GM12878 (cell line): Measurements from ENCODE around the gene KBTBD13.

ENCODE experiments used
- CTCF ChIP-seq, 3 experiments: IDR thresholded peaks in 2 of 3; conservative IDR thresholded peaks in 1 of 3; 2 replicates each; pipeline ENCODE4 v1.5.1; 2011; ENCODE audit warnings: low read depth in 3 of 3, low read length in 3 of 3, mild to moderate bottlenecking in 3 of 3, control low read depth in 2 of 3, moderate library complexity in 2 of 3, inconsistent platforms in 1 of 3, mixed read lengths in 1 of 3; ENCODE audit not compliant: control insufficient read depth in 2 of 3, insufficient read depth in 1 of 3; ENCODE audit errors: extremely low read depth in 1 of 3
- E2F4 ChIP-seq: IDR thresholded peaks from 2 replicates; pipeline ENCODE4 v1.6.1; 2012; ENCODE audit warnings: low read depth, low read length, improper control_type of control experiment
- MLLT1 ChIP-seq: fragments of 450-650 bp; IDR thresholded peaks from 2 replicates; pipeline ENCODE4 v1.6.1; 2016; ENCODE audit warnings: mild to moderate bottlenecking
- PBX3 ChIP-seq: IDR thresholded peaks from 2 replicates; pipeline ENCODE4 v1.6.1; 2011; ENCODE audit warnings: mild to moderate bottlenecking, low read depth, low read length, moderate library complexity; ENCODE audit not compliant: insufficient replicate concordance
- RAD21 ChIP-seq: IDR thresholded peaks from 2 replicates; pipeline ENCODE4 v1.6.1; 2011; ENCODE audit warnings: mild to moderate bottlenecking, low read depth, low read length, moderate library complexity; ENCODE audit not compliant: insufficient read depth
- SIN3A ChIP-seq: IDR thresholded peaks from 2 replicates; pipeline ENCODE4 v1.6.1; 2012; ENCODE audit warnings: low read depth, low read length, improper control_type of control experiment
- STAT1 ChIP-seq: fragments of 450-650 bp; conservative IDR thresholded peaks from 2 replicates; pipeline ENCODE4 v1.6.1; 2014; ENCODE audit warnings: antibody characterized with exemption, mild to moderate bottlenecking
- TAF1 ChIP-seq: IDR thresholded peaks from 2 replicates; pipeline ENCODE4 v1.6.1; 2011; ENCODE audit warnings: mild to moderate bottlenecking, low read depth, low read length, borderline replicate concordance
- ZNF217 ChIP-seq: fragments of 450-650 bp; IDR thresholded peaks from 2 replicates; pipeline ENCODE4 v1.6.1; 2017; ENCODE audit warnings: antibody characterized with exemption, mild to moderate bottlenecking

GRCh38 chr15:65089206-65089824, 12.8 kb downstream of the KBTBD13 start:
- TF ChIP-seq ZNF217 (no peak), CTCF (IDR thresholded peaks at IDR 0.05 in 2 of 3, conservative IDR thresholded peaks at IDR 0.05 in 1 of 3; ENCODE audit: control insufficient read depth in 2 of 3, extremely low read depth in 1 of 3, insufficient read depth in 1 of 3, low read depth in 3 of 3, low read length in 3 of 3) (no peak), E2F4 (no peak), TAF1 (no peak), RAD21 (no peak), PBX3 (no peak), SIN3A (no peak), MLLT1 (no peak), STAT1 (no peak)
